HG03135 (cell line): ENCODE measurements around the gene CACNA2D2.
"Not testable (repeated sequence)": the region's sequence is repeated elsewhere in the genome, so short reads cannot be mapped to it uniquely, and the experiment has no call there.

ENCODE experiments used
- ATAC-seq: cut with Tn5 transposase; IDR thresholded peaks from one replicate; pipeline ENCODE4 v1.9.1; 2021; ENCODE audit warnings: mild to moderate bottlenecking, moderate library complexity; ENCODE audit not compliant: unreplicated experiment

CACNA2D2 gene

GRCh38 chr3:50530001-50530970, 26.9 kb upstream of the CACNA2D2 start:
- ATAC-seq, result no peak

DNA sequence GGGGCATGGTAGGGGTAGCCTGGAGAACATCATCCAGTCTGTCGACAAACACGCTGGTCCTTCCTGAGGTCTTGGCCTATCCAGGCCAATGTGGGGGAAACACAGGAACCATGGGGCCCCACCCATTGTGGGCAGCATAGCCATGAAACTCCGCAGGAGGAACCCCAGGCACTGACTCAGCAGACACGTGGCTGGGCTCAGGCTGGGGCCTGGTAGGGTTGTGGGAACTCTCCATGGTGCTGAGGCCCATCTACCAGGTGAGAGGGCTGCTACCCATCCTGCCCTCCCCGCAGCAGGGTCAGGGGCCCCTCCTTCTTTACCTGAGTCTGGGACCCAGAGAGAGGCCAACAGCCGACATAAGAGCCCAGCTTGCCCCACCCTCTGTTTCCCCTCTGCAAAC, 22.6 kb upstream of the CACNA2D2 start:
- no peak for ATAC-seq

DNA sequence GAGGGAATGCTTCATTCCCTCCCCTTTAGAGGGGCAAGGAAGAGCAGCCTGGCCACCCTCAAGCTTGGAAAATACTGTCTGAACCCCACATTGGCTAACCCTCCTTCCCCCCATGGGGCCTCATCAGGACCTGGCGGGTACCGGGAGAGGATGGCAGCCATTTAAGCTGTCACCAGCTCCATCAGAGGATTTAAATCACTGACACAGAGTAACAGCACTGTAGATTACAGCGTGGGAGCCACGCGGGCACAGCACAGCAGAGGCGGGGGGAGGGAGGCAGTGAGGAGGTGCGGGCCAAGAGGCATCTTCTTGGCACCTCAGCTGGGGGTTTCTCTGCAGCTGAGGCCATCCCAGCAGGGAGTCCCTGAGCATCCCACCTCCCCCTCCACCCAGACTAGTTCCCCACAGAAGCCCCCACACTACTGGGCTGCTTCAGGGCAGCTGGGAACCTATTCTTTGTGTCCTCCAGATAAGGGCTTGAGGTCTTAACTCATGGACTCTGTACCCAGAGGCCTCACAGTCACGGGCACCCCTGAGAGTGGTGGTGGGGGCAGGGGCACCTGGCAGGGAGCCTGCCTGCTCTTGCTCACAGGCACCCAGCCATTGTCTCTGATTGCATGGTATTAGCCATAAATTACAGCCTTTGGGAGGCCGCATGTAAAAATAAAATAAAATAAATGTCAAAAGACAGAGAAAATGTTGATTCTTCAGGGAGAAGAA, 21.9 kb upstream of the CACNA2D2 start:
- no peak for ATAC-seq

DNA sequence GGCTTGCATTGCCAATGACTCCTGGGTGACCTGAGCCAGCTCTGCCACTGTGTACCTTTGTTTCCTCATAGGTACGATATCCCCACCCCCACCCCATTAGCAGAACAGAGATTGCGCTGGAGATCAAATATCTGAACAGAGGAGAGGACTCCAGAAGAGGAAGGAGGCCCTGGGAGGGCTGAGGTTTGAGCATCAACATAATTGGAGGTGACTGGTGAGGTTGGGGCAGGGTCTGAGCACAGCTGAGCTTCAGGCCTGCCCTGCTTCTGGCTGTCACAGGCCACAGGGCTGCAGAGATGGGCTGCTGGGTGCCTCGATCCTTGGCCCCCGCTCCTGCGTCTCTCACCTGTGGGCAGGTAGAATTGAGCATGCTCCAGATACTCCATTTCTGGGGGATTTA, 21.3 kb upstream of the CACNA2D2 start:
- ATAC-seq, result no peak

GRCh38 chr3:50523279-50523811, 19.9 kb upstream of the CACNA2D2 start:
- ATAC-seq, result no peak

DNA sequence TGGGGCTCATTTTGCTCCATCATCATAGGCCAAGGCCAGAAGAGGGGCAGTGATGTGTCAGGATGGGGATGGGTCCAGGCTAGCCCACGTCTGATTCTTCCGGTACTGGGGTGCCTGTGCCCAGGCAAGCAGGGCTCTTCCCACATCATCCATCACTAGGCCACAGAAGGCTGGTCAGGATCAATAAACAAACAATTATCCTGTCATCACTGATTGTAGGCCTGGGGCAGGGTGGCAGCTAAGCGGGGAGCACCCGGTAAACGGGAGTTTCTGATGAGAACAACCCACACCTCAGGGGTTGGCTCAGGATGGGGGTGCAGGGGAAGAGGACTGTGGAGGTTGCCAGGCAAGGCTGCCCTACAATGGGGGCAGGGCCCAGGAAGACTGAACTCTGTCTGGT, 18.1 kb upstream of the CACNA2D2 start:
- no peak for ATAC-seq

- ATAC-seq, result no peak
These were observed 17.4 kb upstream of the CACNA2D2 start for GRCh38 chr3:50520849-50521248.

GRCh38 chr3:50519471-50520089, 16.1 kb upstream of the CACNA2D2 start:
- ATAC-seq, result no peak

DNA sequence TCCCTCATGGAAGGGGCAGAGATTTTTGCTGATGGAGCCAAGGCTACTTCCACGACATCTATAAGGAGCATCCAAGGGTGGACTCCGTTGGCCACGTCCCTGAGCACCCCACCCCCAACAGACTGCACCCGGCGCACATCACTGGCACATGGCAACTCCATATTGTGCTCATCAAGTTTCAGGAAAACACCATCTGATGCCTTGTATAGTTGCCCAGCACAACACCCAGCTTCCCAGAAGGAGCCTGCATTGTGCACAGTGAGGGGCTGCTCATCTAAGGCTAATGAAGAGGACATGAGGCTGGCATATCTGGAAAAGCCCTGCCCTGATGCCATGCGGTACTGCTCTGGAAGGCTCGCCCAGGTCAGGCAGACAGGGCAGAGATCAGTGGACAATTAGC, 15.0 kb upstream of the CACNA2D2 start:
- ATAC-seq, result no peak

- ATAC-seq, result no peak
These were observed 14.3 kb upstream of the CACNA2D2 start for GRCh38 chr3:50517721-50518206.

DNA sequence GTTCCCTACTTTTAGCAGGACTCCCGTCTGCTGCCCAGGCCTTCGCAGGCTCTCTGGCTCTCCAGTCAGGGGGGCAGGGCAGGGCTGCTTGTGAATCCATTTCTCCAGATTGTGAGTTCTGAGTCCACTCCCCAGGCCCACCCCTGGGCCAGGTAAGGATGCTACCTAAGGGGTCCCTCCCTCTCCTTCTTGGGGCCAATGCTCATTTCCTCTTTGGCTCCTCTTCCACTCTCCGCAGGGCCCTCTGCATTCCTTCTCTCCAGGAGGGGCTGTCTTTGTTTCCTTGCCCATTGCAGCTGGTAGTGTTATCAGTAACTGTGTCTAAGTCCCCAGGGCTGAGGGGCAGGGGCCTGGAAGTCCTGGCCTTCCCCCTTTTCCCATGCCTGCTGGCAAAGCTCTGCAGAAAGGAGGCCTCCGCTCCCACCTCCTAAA, 13.0 kb upstream of the CACNA2D2 start:
- no peak for ATAC-seq

GRCh38 chr3:50515565-50516439, 12.4 kb upstream of the CACNA2D2 start:
- no peak for ATAC-seq

- ATAC-seq, result not testable (repeated sequence)
These were observed 9.5 kb upstream of the CACNA2D2 start for GRCh38 chr3:50512908-50513307.

GRCh38 chr3:50512131-50512530, 8.7 kb upstream of the CACNA2D2 start:
- ATAC-seq, result no peak

GRCh38 chr3:50510325-50510724, 6.9 kb upstream of the CACNA2D2 start:
- ATAC-seq, result no peak

- no peak for ATAC-seq
These were observed 6.3 kb upstream of the CACNA2D2 start for GRCh38 chr3:50509715-50510114.

- ATAC-seq, result no peak
These were observed 5.4 kb upstream of the CACNA2D2 start for GRCh38 chr3:50508821-50509220.

DNA sequence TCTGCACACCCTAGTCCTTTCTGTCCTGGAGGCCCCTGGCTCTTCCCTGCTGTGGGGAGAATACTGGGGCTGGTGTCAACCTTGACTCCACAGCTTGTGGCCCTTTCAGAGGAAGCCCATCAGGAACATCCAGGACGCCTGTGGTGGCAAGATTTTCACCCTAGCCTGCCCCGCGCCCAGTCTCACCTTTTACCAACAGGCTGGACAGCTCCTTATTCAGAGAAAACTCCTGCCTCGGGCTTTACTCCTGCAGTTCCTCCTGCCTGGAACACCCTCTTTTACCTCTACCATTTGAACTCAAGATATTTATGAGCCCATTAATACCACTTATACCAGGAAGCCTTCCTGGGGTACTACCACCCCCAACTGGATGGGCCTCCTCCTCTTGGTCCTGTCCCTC, 2.7 kb upstream of the CACNA2D2 start:
- no peak for ATAC-seq

- no peak for ATAC-seq
These were observed 1.2 kb upstream of the CACNA2D2 start for GRCh38 chr3:50504681-50505080.
